NCI-H748 treated with DMSO at 0.1 percent for 48 hours (cell line): ENCODE measurements around the gene SLC38A6.
"Not testable (repeated sequence)": the region's sequence is repeated elsewhere in the genome, so short reads cannot be mapped to it uniquely, and the experiment has no call there.

ENCODE experiments used
- DNase-seq: peaks from one replicate; lab custom pipeline; 2025; lab: John Stamatoyannopoulos, UW

SLC38A6 gene

GRCh38 chr14:61051621-61052020 lies 70.6 kb downstream of the SLC38A6 start:
- DNase-seq, result no peak

GRCh38 chr14:61063461-61063860 lies 82.4 kb downstream of the SLC38A6 start:
- DNase-seq, result no peak

GRCh38 chr14:61064210-61064609 lies 83.2 kb downstream of the SLC38A6 start:
- peak; percentile 59 for DNase-seq

GRCh38 chr14:61064856-61065255 lies 83.8 kb downstream of the SLC38A6 start:
- DNase-seq, result peak; percentile 49

GRCh38 chr14:61065656-61066055 lies 84.6 kb downstream of the SLC38A6 start:
- peak; percentile 96 for DNase-seq

GRCh38 chr14:61072442-61072841 lies 91.4 kb downstream of the SLC38A6 start:
- DNase-seq, result not testable (repeated sequence)

GRCh38 chr14:61074852-61075251 lies 93.8 kb downstream of the SLC38A6 start:
- DNase-seq, result no peak

- DNase-seq, result peak; percentile 21
Observed at GRCh38 chr14:61076556-61076955, 95.5 kb downstream of the SLC38A6 start.

GRCh38 chr14:61077437-61077836 lies 96.4 kb downstream of the SLC38A6 start:
- DNase-seq, result no peak

- no peak for DNase-seq
Observed at GRCh38 chr14:61077951-61078720, 97.1 kb downstream of the SLC38A6 start.

GRCh38 chr14:61080591-61081010 lies 99.6 kb downstream of the SLC38A6 start:
- DNase-seq, result no peak

- no peak for DNase-seq
Observed at GRCh38 chr14:61088081-61088480, 107.0 kb downstream of the SLC38A6 start.

GRCh38 chr14:61089126-61089750 lies 108.2 kb downstream of the SLC38A6 start:
- DNase-seq, result no peak

- no peak for DNase-seq
Observed at GRCh38 chr14:61090432-61091216, 109.6 kb downstream of the SLC38A6 start.

- DNase-seq, result no peak
Observed at GRCh38 chr14:61091657-61092273, 110.7 kb downstream of the SLC38A6 start.

GRCh38 chr14:61098096-61098495 lies 117.1 kb downstream of the SLC38A6 start:
- DNase-seq, result not testable (repeated sequence)

- no peak for DNase-seq
Observed at GRCh38 chr14:61098721-61099120, 117.7 kb downstream of the SLC38A6 start.

- no peak for DNase-seq
Observed at GRCh38 chr14:61099216-61099835, 118.3 kb downstream of the SLC38A6 start.

GRCh38 chr14:61101803-61102548 lies 120.9 kb downstream of the SLC38A6 start:
- no peak for DNase-seq
